ENCODE measurements around the gene MESP1.

DNA sequence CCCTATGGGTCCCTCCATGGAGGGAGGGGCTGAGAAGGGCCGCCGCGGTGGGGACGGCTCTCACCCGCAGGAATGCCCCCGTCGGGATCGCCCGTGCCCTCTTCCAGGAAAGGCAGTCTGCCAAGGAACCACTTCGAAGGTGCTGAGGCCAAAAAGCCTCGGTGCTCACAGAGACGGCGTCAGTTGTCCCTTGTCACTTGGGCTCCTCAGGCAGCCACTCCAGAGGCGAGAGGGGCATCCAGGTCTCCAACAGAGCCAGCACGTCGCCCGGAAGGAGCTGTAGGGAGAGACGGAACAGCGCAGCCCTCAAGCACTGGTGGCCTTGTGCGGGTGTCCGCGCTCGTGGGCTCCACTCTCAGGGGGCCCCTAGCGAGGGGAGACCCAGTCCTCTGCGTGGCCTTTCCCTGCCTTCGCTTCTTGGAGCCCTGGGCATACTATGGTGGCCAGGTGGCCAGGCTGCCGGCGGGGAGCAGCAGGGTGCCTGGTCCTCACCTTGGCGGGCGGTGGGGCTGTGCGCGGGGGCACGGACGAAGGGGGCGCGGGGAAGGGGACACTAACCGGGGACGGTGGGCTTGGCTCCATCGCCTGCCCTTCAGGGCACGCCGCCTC is 994 bp downstream of the MESP1 start:
- TF ChIP-seq, protein P1, sequence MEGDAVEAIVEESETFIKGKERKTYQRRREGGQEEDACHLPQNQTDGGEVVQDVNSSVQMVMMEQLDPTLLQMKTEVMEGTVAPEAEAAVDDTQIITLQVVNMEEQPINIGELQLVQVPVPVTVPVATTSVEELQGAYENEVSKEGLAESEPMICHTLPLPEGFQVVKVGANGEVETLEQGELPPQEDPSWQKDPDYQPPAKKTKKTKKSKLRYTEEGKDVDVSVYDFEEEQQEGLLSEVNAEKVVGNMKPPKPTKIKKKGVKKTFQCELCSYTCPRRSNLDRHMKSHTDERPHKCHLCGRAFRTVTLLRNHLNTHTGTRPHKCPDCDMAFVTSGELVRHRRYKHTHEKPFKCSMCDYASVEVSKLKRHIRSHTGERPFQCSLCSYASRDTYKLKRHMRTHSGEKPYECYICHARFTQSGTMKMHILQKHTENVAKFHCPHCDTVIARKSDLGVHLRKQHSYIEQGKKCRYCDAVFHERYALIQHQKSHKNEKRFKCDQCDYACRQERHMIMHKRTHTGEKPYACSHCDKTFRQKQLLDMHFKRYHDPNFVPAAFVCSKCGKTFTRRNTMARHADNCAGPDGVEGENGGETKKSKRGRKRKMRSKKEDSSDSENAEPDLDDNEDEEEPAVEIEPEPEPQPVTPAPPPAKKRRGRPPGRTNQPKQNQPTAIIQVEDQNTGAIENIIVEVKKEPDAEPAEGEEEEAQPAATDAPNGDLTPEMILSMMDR (IDR thresholded peaks at IDR 0.05; ENCODE audit: low read length), result no peak
- no peak for TF ChIP-seq EZH2 (optimal IDR thresholded peaks at IDR 0.05; ENCODE audit: low read depth, low read length)
- no peak for TF ChIP-seq EZH2phosphoT487 (IDR thresholded peaks at IDR 0.05; ENCODE audit: low read length)
